ENCODE measurements around the gene MIGA2. TPM values are rescaled to one million over a fixed set of nuclear protein-coding genes. Genes with fewer than 3 reads are reported as not detected.

The MIGA2 gene
- total RNA-seq, 1 donor from 2014 or later = 21.6 TPM

- TF ChIP-seq CTCF (IDR thresholded peaks at IDR 0.05; ENCODE audit: insufficient read depth, low read length, poor library complexity, severe bottlenecking) = no peak
- Histone ChIP-seq H3K36me3 (ENCODE audit: control insufficient read depth, insufficient read depth, low read length) (peaks cover 3% of the 10 kb centered on the region), H3K4me3 (ENCODE audit: low read depth, low read length) (no peak overlapping the region), H3K27me3 (ENCODE audit: control insufficient read depth, insufficient read depth, low read length) (no peaks in the 10 kb centered on the region)
- DNase-seq (ENCODE audit: low read depth) = no peak
These were observed 33.6 kb downstream of the MIGA2 start for GRCh38 chr9:129069862-129070641.

GRCh38 chr9:129070696-129071525, 34.5 kb downstream of the MIGA2 start:
- no peak for DNase-seq (ENCODE audit: low read depth)
- H3K36me3 ChIP-seq (ENCODE audit: control insufficient read depth, insufficient read depth, low read length) = peaks cover 3% of the 10 kb centered on the region
- TF ChIP-seq CTCF (IDR thresholded peaks at IDR 0.05; ENCODE audit: insufficient read depth, low read length, poor library complexity, severe bottlenecking) = no peak
- H3K4me3 ChIP-seq (ENCODE audit: low read depth, low read length) = no peak overlapping the region
- no peaks in the 10 kb centered on the region for H3K27me3 ChIP-seq (ENCODE audit: control insufficient read depth, insufficient read depth, low read length)

- TF ChIP-seq CTCF (IDR thresholded peaks at IDR 0.05; ENCODE audit: insufficient read depth, low read length, poor library complexity, severe bottlenecking) = no peak
These were observed 35.2 kb downstream of the MIGA2 start for GRCh38 chr9:129071526-129072126.

GRCh38 chr9:129072171-129072570, 35.7 kb downstream of the MIGA2 start:
- Histone ChIP-seq H3K27me3 (ENCODE audit: control insufficient read depth, insufficient read depth, low read length) (no peaks in the 10 kb centered on the region), H3K36me3 (ENCODE audit: control insufficient read depth, insufficient read depth, low read length) (peaks cover 3% of the 10 kb centered on the region), H3K4me3 (ENCODE audit: low read depth, low read length) (no peak overlapping the region)
- DNase-seq (ENCODE audit: low read depth) = no peak
- no peak for TF ChIP-seq CTCF (IDR thresholded peaks at IDR 0.05; ENCODE audit: insufficient read depth, low read length, poor library complexity, severe bottlenecking)

More at GRCh38 chr9:129071526-129072126, 35.2 kb downstream of the MIGA2 start:
- no peak overlapping the region for H3K4me3 ChIP-seq (ENCODE audit: low read depth, low read length)
- H3K36me3 ChIP-seq (ENCODE audit: control insufficient read depth, insufficient read depth, low read length) = peaks cover 3% of the 10 kb centered on the region
- no peaks in the 10 kb centered on the region for H3K27me3 ChIP-seq (ENCODE audit: control insufficient read depth, insufficient read depth, low read length)
- DNase-seq (ENCODE audit: low read depth) = no peak

GRCh38 chr9:129073404-129073803, 37.0 kb downstream of the MIGA2 start:
- H3K4me3 ChIP-seq (ENCODE audit: low read depth, low read length) = no peak overlapping the region
- H3K27me3 ChIP-seq (ENCODE audit: control insufficient read depth, insufficient read depth, low read length) = no peaks in the 10 kb centered on the region
- TF ChIP-seq CTCF (IDR thresholded peaks at IDR 0.05; ENCODE audit: insufficient read depth, low read length, poor library complexity, severe bottlenecking) = no peak
- peaks cover 2% of the 10 kb centered on the region for H3K36me3 ChIP-seq (ENCODE audit: control insufficient read depth, insufficient read depth, low read length)
- no peak for DNase-seq (ENCODE audit: low read depth)
